ENCODE results near the gene SEMA4D. TPM values are rescaled to one million over a fixed set of nuclear protein-coding genes. Genes with fewer than 3 reads are reported as not detected.

Gene SEMA4D, protein sequence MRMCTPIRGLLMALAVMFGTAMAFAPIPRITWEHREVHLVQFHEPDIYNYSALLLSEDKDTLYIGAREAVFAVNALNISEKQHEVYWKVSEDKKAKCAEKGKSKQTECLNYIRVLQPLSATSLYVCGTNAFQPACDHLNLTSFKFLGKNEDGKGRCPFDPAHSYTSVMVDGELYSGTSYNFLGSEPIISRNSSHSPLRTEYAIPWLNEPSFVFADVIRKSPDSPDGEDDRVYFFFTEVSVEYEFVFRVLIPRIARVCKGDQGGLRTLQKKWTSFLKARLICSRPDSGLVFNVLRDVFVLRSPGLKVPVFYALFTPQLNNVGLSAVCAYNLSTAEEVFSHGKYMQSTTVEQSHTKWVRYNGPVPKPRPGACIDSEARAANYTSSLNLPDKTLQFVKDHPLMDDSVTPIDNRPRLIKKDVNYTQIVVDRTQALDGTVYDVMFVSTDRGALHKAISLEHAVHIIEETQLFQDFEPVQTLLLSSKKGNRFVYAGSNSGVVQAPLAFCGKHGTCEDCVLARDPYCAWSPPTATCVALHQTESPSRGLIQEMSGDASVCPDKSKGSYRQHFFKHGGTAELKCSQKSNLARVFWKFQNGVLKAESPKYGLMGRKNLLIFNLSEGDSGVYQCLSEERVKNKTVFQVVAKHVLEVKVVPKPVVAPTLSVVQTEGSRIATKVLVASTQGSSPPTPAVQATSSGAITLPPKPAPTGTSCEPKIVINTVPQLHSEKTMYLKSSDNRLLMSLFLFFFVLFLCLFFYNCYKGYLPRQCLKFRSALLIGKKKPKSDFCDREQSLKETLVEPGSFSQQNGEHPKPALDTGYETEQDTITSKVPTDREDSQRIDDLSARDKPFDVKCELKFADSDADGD
- 100 to 1,000 TPM; 370 to 391 TPM for total RNA-seq

DNA sequence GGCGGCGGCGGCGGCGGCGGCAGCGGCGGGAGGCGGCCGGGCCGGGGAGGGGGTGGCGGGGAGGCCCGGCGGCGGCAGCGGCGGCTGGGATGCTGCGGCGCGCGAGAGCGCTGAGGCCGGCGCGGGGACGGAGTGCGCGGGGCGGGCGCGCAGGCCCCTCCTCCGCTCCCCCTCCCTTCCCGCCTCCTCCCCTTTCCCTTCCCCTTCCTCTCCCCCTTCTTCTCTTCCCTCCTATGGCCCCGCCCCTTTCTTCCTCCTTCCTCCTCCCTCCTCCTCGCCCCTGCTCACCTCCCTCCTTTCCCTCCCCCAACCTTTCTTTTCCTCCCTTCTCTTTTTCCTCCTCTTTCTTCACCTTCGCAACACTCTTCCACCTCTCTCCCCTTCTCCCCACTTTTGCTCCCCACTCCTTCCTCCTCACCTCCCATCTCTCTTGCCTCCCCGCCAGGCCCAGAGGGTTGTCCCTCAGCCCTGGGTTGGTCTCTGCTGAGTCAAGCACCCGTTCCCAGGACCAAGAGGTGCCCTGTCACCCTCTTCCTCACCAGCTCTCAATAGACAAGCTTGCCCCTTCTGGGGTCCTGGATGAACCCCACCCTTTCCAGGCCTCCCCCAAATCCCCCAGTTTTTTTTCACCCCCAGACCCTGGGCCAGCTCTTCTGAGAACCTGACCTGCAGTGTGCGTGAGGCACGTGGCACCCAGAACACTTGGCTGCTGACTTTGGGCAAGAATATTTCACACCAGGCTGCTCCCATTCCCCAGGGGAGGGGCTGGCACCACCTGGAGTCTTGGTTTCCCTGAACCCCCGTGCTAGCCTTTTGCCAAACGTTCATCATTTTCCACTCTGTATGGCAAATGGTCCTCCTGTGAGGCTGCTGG lies at the start of gene SEMA4D:
Gene SEMA4D, minus strand, starts transcription at position 136 of the 874 bp plus-strand sequence. CDS start 92,657 bp downstream, outside the sequence.
- peak; percentile 67 for DNase-seq
- peak within 1 kb of the TSS; percentile 96 for H3K27ac Mint-ChIP-seq
- H3K4me3 Mint-ChIP-seq = peak within 1 kb of the TSS; percentile 90
- H3K4me1 Mint-ChIP-seq = peaks cover 71% of the 10 kb centered on the region
- peak; percentile 3 for ATAC-seq (ENCODE audit: low read depth)
- H3K9me3 Mint-ChIP-seq = no peaks in the 10 kb centered on the region
- H3K36me3 Mint-ChIP-seq = peaks cover 25% of the 10 kb centered on the region
- H3K27me3 Mint-ChIP-seq = no peaks in the 10 kb centered on the region
- POLR2A ChIA-PET = interaction anchor here (0.6 to 5.0 kb wide), 11 partner anchors 8 to 179 kb away, joined by 3 to 49 read pairs (median 5); partner anchors contain the start of gene SECISBP2

DNA sequence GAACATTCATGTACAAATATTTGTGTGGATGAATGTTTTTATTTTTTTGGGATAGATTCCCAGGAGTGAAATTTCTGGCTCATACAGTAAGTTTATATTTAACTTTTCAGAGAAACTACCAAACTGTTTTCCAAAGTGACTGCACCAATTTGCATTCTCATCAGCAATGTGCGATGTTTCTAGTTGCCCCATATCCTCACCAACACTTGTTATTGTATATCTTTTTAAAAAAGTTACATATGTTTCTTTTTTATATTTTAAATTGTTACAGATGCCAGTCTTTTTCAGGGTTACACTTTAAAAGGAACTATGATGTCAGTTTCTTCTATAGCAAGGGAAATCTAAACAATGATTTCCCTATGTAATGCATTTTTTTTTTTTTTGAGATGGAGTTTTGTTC lies 49.1 kb upstream of the SEMA4D start:
- peaks cover 7% of the 10 kb centered on the region for H3K27me3 Mint-ChIP-seq
- no peak for ATAC-seq (ENCODE audit: low read depth)
- POLR2A ChIA-PET = interaction anchor here (2.4 kb wide), 1 partner anchor 68 kb away, joined by 15 read pairs; no protein-coding TSS in a partner anchor
- H3K36me3 Mint-ChIP-seq = peaks cover 16% of the 10 kb centered on the region
- no peak overlapping the region for H3K27ac Mint-ChIP-seq
- H3K9me3 Mint-ChIP-seq = peaks cover 14% of the 10 kb centered on the region
- no peak for DNase-seq
- no peak overlapping the region for H3K4me3 Mint-ChIP-seq
- H3K4me1 Mint-ChIP-seq = peaks cover 16% of the 10 kb centered on the region

DNA sequence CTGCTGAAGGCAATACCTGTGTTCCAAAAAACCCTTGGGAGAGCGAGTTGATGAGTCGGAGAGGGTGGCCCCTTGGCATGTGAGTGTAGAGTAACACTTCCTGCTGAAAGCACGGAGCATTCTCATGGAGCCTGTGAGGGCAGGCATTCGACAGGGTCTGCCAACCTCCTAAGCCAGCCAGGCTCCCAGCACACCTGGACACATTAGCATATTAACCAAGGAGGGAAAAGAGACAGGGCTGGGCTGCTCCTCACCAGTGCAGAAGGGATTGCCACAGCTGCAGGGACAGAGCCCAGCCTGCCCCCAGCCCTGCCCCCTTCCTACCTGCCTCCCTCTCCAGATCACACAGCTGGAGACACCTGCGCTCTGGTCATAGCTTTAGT lies 46.4 kb upstream of the SEMA4D start:
- ATAC-seq (ENCODE audit: low read depth) (no peak), DNase-seq (no peak)
- Mint-ChIP-seq H3K9me3 (peaks cover 14% of the 10 kb centered on the region), H3K4me3 (no peak overlapping the region), H3K27ac (peak overlapping the region; percentile 46), H3K4me1 (peaks cover 24% of the 10 kb centered on the region), H3K27me3 (no peaks in the 10 kb centered on the region), H3K36me3 (peaks cover 18% of the 10 kb centered on the region)
- POLR2A ChIA-PET = no interaction called here

DNA sequence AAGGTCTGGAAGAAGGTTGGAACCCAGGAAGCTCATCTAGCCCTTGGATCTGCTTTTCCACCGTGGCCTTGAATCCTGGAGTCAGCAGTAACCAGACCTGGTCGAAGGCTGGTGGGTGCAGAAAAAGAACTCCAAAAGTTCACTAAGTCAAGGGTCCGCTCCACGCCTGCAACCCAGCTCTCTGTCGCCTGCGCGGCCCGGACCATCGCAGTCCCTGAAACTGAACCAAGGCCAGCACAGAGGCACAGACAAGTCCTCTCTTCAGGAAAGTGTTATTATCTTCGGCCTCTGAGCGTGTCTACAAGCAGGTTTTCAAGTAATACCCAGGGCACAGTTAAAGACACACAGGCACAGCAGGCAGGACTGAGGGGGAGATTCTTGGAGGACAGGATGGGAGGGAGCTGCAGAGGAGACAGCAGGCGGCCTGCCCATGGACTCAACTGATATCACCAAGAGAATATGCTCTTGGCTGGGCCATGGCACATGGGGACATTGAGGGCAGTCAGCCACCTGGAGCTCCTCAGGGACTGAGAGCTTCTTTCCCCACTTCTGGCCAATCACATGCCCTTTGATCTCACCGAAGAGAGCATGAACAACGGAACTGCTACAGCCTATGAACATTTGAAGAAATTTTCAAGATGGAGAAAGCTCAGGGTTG lies 45.8 kb upstream of the SEMA4D start:
- Mint-ChIP-seq H3K9me3 (peaks cover 14% of the 10 kb centered on the region), H3K4me3 (no peak overlapping the region), H3K27ac (peak overlapping the region; percentile 46), H3K4me1 (peaks cover 22% of the 10 kb centered on the region), H3K27me3 (no peaks in the 10 kb centered on the region), H3K36me3 (peaks cover 18% of the 10 kb centered on the region)
- ATAC-seq (ENCODE audit: low read depth) = no peak
- no peak for DNase-seq
- POLR2A ChIA-PET = no interaction called here

DNA sequence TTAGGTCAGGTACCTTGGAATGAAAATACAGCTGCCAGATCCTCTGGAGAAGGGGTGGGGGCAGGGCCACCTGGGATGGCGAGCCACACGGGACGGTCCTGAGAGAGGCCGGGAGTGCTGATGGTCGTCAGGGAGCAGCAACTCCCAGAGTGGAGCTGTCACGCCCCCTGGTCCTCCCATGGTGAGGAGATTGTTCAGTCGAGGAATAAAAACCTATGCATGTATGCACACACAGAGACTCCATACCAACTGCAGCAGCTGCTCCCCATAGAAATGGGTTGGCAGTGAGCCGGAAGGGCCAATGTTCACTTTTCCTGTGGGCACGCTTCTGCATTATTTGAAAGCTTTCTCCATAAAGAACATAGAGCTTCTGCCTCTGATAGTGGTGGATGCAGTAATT lies 45.2 kb upstream of the SEMA4D start:
- Mint-ChIP-seq H3K9me3 (peaks cover 14% of the 10 kb centered on the region), H3K36me3 (peaks cover 18% of the 10 kb centered on the region), H3K27me3 (no peaks in the 10 kb centered on the region), H3K4me3 (no peak overlapping the region), H3K27ac (no peak overlapping the region), H3K4me1 (peaks cover 24% of the 10 kb centered on the region)
- ATAC-seq (ENCODE audit: low read depth) = no peak
- POLR2A ChIA-PET = no interaction called here
- no peak for DNase-seq

DNA sequence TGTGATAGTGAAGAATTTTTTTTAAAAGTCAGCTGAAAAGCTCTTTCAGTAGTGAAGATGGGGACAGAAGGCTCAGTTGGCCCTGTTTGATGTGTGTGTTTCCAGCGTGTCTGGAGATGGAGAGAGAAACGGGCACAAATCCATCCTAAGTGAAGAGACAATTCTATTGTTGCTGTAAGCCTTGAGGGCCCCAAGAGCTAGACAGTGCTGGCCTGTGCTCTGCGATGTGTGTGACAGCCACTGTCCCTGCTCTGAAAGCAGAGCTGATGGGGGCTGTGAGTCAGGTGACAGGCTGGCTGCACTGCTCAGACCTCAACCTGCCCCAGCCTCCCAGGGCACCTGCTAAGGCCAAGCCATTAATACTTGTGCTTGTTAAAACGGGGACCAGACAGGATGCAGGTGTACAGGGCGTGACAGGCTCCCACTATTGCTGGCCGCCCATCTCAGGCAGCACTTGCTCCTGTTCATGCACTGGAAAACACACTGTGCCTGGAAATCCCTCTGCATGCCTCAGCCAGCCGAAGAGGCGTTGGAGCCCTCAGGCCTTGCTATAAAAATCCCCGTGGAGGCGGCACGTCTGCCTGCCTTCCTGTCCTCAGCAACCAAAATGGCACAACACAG lies 44.6 kb upstream of the SEMA4D start:
- Mint-ChIP-seq H3K9me3 (peaks cover 14% of the 10 kb centered on the region), H3K4me3 (no peak overlapping the region), H3K4me1 (peaks cover 28% of the 10 kb centered on the region), H3K27ac (no peak overlapping the region), H3K36me3 (peaks cover 18% of the 10 kb centered on the region), H3K27me3 (no peaks in the 10 kb centered on the region)
- no peak for ATAC-seq (ENCODE audit: low read depth)
- DNase-seq = no peak
- POLR2A ChIA-PET = no interaction called here

DNA sequence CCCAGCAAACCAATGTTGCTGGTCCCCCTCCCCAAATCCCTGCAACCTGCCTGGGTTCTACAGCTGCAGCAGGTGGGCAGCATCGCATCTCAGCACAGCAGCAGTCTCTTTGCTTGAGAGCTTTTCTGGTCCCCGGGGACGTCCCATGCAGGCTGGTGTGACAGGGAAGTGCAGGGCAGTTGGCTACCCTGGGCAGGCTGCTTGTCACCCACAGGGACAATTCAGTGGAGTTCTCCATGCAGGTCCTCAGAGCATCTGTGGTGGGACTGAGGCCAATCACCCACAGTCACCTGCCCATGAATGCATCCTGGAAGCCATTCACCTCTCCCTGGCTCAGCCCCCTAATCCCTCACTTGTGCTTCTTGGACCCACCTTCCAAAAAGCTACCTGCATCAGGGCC lies 43.9 kb upstream of the SEMA4D start:
- H3K27ac Mint-ChIP-seq = no peak overlapping the region
- H3K36me3 Mint-ChIP-seq = peaks cover 18% of the 10 kb centered on the region
- no peak overlapping the region for H3K4me3 Mint-ChIP-seq
- ATAC-seq (ENCODE audit: low read depth) (no peak), DNase-seq (no peak)
- no peaks in the 10 kb centered on the region for H3K27me3 Mint-ChIP-seq
- POLR2A ChIA-PET = no interaction called here
- peaks cover 35% of the 10 kb centered on the region for H3K4me1 Mint-ChIP-seq
- peaks cover 14% of the 10 kb centered on the region for H3K9me3 Mint-ChIP-seq

DNA sequence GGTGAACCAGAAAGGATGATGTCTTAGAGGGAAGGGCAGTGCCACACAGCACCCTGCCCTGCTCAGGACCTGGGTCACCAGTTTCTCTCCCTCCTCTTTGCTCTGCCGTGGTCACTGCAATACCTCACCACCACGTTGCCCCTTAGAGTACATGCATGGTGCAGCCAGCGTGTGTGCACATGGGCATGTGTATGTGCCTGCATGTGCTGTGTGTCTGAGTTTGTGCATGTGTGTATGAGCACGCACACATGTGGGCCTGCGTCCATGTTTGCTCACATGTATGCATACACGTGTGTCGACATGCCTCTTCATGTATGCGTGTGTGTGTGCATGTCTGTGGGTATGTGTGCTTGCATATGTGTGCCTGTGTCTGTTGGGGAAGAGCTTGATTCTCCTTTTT lies 41.5 kb upstream of the SEMA4D start:
- POLR2A ChIA-PET = interaction anchor here (0.8 to 1.6 kb wide), 3 partner anchors 17 to 102 kb away, joined by 3 read pairs; no protein-coding TSS in a partner anchor
- Mint-ChIP-seq H3K27ac (peak overlapping the region; percentile 88), H3K9me3 (peaks cover 2% of the 10 kb centered on the region), H3K27me3 (no peaks in the 10 kb centered on the region), H3K4me3 (no peak overlapping the region), H3K36me3 (peaks cover 5% of the 10 kb centered on the region), H3K4me1 (peaks cover 55% of the 10 kb centered on the region)
- ATAC-seq (ENCODE audit: low read depth) (no peak), DNase-seq (no peak)

DNA sequence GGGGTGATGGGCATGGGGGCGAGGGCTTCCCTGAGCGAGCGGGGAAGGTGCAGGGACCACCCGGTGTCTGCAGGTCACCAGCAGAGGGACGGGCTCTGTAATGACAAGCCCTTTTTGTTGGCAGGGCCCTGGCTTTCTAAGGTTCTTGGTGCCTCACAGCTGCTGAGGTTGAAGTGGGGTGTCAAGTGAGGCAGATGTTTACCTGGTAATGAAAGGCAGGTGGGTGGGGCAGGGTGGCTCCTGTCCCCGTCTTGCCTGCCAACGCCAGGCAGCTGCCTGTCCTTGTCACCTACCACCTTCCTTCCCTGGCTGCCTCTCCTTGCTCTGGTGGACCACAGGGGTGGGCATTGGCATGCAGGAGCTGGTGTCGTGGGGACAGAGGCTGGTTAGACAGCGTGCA lies 41.0 kb upstream of the SEMA4D start:
- Mint-ChIP-seq H3K27ac (peak overlapping the region; percentile 88), H3K4me3 (no peak overlapping the region), H3K27me3 (no peaks in the 10 kb centered on the region), H3K4me1 (peaks cover 57% of the 10 kb centered on the region), H3K9me3 (no peaks in the 10 kb centered on the region), H3K36me3 (peaks cover 5% of the 10 kb centered on the region)
- ATAC-seq (ENCODE audit: low read depth) = no peak
- no peak for DNase-seq
- POLR2A ChIA-PET = interaction anchor here (0.8 to 1.6 kb wide), 3 partner anchors 16 to 102 kb away, joined by 3 read pairs; no protein-coding TSS in a partner anchor

DNA sequence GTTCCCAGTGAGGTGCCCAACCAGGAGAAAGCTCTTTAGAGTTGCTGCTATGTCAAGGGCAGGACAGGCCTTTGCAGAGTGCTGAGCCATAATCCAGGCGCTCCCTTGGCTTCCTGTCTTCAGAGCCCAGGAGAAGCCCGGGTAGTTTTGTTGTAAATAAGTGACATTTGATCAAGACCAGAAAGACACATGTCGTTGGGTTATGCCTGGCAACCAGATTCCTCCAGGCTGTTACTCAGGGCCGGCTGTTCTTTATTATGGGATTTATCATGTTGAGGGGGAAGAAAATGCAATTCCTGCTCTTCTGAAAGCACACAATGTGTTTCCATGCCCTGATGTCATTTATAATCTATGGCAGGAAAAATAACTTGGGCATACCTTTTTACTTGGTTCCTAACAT lies 39.3 kb upstream of the SEMA4D start:
- H3K27ac Mint-ChIP-seq = peak overlapping the region; percentile 88
- H3K4me1 Mint-ChIP-seq = peaks cover 73% of the 10 kb centered on the region
- H3K4me3 Mint-ChIP-seq = peak overlapping the region; percentile 59
- ATAC-seq (ENCODE audit: low read depth) (no peak), DNase-seq (no peak)
- no peaks in the 10 kb centered on the region for H3K27me3 Mint-ChIP-seq
- peaks cover 5% of the 10 kb centered on the region for H3K36me3 Mint-ChIP-seq
- POLR2A ChIA-PET = interaction anchor here (0.6 to 4.5 kb wide), 16 partner anchors 9 to 463 kb away, joined by 3 to 35 read pairs (median 5); partner anchors contain the start of gene SEMA4D
- H3K9me3 Mint-ChIP-seq = no peaks in the 10 kb centered on the region

DNA sequence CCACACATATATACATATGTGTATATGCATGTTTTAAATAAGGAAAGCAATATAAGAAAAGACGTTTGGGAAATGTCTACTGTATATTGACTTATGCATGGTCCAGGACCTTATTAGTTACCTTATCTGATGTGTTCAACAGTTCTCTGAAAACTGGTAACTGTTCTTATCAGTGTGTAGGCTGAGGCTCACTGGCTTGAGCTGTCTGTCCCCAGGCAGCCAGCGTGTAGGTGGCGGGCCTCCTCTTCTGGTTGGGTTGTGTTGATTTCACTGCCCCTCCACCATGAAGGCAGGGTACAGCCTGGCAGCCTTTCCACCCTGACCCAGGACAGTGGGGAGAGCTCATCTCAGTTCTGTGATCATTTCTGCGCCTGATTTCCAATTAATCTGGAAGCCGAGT lies 38.7 kb upstream of the SEMA4D start:
- DNase-seq = peak; percentile 60

DNA sequence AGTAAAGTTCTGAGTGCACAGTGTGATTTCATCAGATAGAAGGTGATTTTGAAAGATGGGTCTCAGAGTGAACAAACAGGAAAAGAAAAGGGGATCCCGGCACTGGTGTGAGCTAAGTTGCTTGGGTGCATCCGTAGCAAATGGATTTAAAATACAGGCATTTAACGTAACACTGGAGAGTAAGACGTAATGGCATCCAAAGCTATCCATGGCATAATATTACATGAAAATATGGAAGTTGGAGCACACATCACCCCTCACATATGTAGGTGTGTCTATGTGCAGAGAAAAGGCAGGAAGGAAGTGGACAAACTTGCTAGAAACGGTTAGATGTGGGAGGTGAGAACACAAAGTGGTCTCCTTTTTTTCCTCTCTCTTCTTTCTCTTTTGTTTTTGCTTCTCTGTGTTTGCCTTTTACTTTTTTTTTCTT lies 38.2 kb upstream of the SEMA4D start:
- Mint-ChIP-seq H3K4me1 (peaks cover 82% of the 10 kb centered on the region), H3K9me3 (no peaks in the 10 kb centered on the region), H3K27me3 (no peaks in the 10 kb centered on the region), H3K4me3 (peak overlapping the region; percentile 76), H3K36me3 (peaks cover 5% of the 10 kb centered on the region), H3K27ac (peak overlapping the region; percentile 88)
- peak; percentile 75 for ATAC-seq (ENCODE audit: low read depth)
- POLR2A ChIA-PET = interaction anchor here (1.0 to 4.5 kb wide), 12 partner anchors 8 to 67 kb away, joined by 3 to 35 read pairs (median 6); partner anchors contain the start of gene SEMA4D
- DNase-seq = no peak

More for the DNA sequence above, 38.7 kb upstream of the SEMA4D start:
- Mint-ChIP-seq H3K9me3 (no peaks in the 10 kb centered on the region), H3K4me1 (peaks cover 79% of the 10 kb centered on the region), H3K27ac (peak overlapping the region; percentile 88), H3K36me3 (peaks cover 5% of the 10 kb centered on the region), H3K27me3 (no peaks in the 10 kb centered on the region), H3K4me3 (peak overlapping the region; percentile 59)
- POLR2A ChIA-PET = interaction anchor here (0.6 to 4.5 kb wide), 15 partner anchors 9 to 463 kb away, joined by 3 to 35 read pairs (median 5); partner anchors contain the start of gene SEMA4D
- peak; percentile 80 for ATAC-seq (ENCODE audit: low read depth)
